GM18511 (cell line): Measurements from ENCODE around the gene FMC1.

ENCODE experiments used
- ATAC-seq: cut with Tn5 transposase; IDR thresholded peaks from one replicate; pipeline ENCODE4 v1.9.1; 2021; ENCODE audit warnings: mild to moderate bottlenecking, moderate library complexity; ENCODE audit not compliant: unreplicated experiment

Gene FMC1

GRCh38 chr7:139370943-139371313 is 29.8 kb downstream of the FMC1 start:
- no peak for ATAC-seq

- no peak for ATAC-seq
Measured at GRCh38 chr7:139374246-139374645, 33.1 kb downstream of the FMC1 start.

GRCh38 chr7:139382439-139382838 is 41.3 kb downstream of the FMC1 start:
- ATAC-seq, result no peak

- no peak for ATAC-seq
Measured at GRCh38 chr7:139384611-139385010, 43.5 kb downstream of the FMC1 start.

GRCh38 chr7:139387594-139387993 is 46.5 kb downstream of the FMC1 start:
- no peak for ATAC-seq

- ATAC-seq, result no peak
Measured at GRCh38 chr7:139389091-139389490, 48.0 kb downstream of the FMC1 start.

GRCh38 chr7:139389774-139390173 is 48.6 kb downstream of the FMC1 start:
- no peak for ATAC-seq

- ATAC-seq, result no peak
Measured at GRCh38 chr7:139393621-139394211, 52.6 kb downstream of the FMC1 start.

- no peak for ATAC-seq
Measured at GRCh38 chr7:139394540-139394939, 53.4 kb downstream of the FMC1 start.
